ENCODE measurements around the gene ZBTB7C.

The ZBTB7C gene

DNA sequence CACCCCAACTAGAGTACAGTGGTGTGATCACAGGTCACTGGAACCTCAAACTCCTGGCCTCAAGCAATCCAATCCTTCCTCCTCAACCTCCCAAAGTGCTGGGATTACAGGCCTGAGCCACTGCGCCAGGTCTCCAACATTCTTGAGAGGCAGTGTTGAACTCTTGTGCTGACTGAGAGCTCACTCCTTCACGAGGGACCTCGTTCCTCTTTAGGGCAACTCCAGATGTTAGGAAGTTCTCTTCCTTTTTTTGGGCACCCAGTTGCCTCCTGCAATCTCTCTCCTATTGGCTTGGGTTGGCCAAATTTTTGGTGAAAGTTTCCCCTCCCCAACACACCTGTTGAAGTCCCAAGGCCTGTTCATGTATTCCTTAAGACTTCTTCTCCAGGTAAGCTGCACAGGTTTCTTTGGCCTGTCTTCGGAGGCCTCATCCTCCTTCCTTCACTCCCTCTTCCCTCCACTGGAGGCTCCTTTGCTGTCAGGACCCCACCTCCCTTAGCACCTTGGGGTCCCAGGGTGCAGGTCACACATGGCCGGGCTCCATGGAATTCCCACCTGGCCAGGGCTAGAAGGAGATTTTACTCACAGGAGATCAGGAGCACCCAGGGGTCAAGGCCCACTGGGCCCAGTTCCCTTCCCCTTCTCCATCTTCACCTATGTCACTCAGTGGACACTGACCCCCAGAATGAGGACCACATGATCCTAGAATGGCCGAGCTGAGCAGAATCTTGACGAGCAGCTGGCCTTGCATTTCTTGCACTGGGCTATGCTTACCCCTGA is 384.1 kb downstream of the ZBTB7C start:
- no peak for DNase-seq

DNA sequence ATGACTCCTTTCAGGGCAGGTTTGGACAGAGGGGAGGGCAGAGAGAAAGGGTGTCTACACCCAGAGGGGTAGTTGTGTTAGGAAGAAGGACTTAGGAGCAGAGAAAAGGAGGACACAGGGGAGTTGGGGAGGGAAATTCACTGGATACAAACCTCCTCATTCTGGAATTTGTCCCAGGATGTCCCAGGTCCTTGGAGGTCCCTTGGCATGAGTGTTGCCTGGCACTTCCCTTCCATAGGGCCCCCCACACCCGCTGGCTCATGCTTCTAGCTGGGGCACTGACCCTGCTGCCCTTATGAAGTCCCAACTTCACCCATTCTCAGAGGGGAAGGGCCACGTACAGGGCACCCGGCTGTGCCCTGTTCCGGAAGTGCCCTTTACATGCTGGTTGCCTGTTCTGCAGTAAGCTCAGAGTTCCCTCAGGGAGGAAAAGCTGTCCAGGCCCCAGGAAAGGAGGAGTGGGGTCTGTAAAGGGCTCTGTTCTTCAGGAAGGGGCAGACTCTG is 385.1 kb downstream of the ZBTB7C start:
- no peak for DNase-seq

DNA sequence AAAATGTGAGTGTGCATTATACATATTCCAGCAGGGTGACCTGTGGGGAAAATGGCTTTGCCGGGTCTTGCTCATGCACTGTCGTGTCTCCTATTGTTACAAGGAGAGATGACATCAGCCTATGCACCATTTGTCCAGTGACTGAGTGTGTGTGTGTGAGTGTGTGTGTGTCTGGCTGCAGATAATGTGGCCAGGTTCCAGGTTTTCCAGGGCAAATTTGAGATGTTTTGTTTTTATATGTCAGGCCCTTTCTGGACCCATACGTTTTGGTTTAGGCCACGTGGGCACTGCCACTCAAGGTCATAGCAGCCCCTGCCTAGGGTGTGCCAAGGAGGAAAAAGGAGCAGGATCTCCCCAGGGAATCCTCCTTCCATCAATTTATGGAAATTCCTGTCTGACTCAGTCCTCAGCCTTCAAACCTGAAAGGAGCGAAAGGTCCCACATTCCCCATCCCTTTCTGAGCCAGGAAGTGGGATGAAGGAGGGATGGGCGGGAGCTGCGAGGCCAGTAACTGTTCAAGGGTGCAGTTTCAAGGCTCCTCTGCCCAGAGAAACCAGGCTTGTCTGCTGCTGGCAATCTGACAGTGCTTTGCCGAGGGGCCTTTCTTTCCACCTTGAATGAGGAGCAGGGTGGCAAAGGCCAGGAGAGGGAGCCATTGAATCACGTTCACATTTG is 385.7 kb downstream of the ZBTB7C start:
- DNase-seq: no peak

DNA sequence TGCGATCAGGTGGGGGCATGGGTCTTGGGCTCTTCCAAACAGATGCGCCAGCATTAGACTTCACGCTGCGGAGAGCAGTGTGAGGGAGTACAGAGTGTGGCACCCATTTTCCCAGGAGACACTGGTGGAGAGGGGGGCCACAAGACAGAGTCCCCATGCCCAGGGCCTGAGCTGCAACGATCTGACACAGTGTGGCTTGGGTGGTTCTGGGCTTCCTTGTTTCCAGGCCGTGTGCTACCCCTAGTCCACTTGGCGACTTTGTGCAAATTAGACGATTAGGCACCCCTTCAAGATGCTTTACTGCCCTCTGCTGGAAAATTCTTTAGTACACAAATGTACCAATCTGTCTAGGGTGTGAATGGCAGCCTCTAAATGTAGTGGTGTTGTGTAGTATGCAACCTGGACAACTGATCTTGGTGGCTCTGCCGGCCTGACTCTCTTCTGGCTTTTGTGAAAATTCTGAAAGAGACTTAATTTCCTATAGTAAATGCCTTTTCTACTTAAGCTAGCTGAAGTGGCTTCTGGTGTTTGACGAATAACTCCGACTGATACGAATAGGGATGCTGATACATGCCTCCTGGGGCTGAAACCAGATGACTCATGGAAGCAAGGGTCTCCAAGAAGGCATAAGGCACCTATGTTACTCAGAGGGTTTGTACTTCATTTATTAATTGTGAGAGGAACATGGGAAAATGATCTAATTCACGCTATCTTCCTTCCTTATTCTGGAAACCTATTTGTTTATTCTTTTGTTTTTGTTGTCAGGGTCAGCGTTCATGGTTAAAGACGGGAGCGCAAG is 386.5 kb downstream of the ZBTB7C start:
- DNase-seq: no peak

DNA sequence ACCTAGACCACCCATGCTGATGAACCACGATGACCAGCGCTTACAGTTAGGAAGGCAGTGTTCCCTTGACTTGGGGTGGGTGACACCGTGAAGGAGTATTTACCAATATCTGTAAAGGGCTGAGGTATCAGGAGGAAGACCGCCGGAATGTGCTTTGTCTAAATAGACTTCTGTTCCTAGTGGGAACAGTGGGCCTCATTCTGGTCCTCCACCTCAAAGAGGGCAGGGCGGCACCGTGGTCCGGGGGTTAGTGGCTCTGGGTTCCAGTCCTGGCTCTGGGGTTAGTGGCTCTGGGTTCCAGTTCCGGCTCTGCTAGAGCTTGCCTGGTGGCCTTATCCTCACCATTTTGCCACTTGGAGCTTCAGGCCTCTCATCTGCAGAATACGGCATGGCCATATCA is 387.2 kb downstream of the ZBTB7C start:
- DNase-seq: no peak

DNA sequence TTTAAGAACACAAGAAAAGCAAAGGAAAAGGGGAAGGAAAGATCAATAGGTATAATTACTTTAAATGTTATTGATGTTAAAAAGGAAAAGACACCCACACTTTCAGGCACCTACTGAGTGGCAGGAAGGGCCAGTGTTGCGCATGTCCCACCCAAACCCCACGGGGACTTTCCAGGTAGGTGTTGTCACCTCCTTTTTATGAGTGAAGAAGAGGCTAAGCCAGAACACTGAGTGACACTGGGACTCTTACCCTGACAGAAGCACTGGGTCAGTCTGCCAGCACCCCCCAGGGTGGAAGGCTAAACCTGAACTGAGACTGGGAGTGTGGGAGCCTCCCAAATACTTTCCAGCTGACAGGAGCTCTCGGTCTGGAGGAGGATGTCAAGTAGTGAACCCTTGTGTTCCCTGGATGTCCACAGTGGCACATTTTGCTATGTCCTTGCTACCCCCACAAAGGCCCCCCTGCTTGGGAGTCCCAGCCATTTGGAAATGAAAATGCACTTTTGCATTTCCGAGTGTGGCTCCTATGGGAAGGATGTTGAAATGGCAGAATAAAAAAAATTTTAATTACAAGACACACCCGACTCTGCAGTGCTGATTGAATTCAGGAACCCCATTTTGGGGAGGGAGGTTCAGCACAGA is 387.8 kb downstream of the ZBTB7C start:
- DNase-seq: no peak

DNA sequence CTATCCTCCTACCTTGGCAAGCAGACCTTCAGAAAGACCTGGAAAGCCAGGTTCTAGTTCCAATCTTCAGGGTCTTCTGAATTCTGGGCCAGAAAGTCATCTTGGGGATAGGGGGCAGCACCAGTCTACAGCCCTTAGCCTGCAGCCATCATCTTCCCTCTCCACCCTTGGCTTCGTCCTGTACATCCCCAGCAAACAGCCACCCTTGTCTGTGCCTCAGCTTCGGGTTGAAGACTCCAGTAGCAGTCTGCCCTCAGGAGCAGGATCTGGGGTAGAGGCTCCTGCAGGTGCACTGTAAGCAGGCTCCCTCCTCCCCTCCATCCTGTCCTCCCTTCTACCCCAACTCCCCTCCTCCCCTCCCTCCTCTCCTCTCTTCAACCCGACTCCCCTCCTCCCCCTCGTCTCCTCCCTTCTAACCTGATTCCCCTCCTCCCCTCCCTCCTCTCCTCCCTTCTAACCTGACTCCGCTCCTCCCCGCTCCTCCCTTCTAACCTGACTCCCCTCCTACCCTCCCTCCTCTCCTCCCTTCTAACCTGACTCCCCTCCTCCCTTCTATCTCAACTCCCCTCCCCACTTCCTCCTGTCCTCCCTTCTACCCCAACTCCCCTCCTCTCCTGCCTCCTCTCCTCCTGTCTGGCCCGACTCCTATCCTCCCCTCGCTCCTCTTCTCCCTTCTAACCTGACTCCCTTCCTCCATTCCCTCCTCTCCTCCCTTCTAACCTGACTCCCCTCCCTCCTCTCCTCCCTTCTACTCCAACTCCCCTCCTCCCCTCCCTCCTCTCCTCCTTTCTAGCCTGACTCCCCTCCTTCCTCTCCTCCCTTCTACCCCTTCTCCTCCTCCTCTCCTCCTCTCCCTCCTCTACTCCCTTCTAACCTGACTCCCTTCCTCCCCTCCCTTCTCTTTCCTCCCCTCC is 388.6 kb downstream of the ZBTB7C start:
- DNase-seq: no peak

DNA sequence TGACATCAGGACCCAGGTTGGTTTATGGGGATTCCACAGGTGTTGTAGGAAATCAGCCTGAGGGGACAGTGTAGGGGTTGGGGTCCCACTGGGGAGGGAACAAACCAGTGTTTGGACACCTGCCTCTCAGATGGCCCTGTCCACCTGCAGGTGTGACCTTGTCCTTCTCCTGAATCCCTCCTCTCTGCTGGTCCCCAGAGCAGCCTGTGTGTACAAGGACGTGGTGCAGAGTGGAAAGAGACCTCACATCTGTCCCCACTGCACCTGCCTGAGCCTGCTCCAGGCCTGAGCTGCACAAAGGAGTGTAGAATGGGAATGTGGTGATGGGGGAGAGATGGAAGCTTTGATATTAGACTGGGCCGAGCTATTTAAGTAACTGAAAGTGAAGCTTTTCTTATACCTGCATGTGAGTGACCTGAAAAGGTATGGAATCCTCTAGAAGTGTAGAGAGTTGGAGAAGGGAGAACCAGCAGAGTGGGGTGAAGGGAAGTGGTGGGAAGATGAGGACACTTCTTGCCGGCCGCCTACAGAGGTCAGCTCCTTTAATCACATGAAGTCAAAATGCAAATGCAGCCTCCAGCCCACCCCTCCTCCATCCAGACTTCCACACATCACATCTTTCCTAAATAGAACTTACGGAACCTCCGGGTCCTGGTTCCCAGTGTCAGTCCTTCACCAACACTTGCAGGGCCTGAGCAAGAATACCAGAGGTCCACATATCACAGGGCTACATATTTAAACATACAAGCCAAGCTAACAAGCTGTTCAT is 389.4 kb downstream of the ZBTB7C start:
- DNase-seq: no peak

DNA sequence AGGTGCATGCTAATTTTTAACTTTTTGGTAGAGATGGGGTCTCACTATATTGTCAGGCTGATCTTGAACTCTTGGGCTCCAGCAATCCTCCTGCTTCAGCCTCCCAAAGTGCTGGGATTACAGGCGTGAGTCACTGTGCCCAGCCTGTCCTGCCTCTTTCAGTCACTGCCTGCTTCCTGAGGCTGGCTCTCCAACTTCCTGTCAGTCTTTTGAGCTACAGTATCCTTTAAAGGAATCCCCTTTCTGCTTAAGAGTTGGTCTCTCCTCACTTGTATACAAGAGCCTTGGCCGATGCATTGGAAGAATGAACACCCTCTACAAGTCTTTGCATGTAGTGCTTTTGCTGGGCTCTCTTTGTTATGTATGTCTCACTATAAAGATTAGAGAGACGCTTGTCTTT is 390.3 kb downstream of the ZBTB7C start:
- DNase-seq: no peak

DNA sequence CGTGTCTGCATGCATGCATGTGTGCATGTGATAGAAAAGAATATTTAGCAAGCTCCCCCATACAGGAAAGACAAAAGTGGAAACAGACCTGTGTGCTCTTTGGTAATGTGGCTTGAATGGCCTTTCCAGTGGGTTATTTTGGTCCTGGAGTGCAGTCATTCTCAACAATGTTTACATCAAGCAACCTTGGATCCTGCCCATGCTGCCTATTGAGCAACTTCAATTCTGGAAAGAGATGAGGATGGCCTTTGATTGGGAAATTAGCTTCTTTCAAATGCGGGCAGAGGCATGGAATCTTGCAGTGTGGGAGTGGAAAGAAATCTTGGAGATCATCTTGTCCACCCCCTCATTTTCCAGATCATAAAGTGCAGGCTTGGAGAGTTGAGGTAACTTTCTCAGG is 391.5 kb downstream of the ZBTB7C start:
- no peak for DNase-seq

DNA sequence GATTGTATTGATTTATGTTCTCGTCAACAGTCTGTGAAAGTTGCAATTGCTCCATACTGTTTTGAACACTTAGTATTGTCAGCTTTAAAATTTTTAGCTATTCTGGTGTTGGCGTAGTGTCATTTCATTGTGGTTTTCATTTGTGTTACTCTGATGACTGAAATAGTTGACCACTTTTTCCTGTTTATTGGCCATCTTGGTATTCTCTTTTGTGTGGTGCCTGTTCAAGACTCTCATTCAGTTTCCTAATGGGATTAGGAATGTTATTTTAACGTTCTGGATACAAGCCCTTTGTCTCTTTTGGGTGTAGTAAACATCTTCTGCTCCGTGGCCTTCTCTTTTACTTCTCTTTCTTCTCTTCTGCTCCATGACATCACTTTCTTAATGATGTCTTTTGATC is 396.0 kb downstream of the ZBTB7C start:
- DNase-seq: no peak

DNA sequence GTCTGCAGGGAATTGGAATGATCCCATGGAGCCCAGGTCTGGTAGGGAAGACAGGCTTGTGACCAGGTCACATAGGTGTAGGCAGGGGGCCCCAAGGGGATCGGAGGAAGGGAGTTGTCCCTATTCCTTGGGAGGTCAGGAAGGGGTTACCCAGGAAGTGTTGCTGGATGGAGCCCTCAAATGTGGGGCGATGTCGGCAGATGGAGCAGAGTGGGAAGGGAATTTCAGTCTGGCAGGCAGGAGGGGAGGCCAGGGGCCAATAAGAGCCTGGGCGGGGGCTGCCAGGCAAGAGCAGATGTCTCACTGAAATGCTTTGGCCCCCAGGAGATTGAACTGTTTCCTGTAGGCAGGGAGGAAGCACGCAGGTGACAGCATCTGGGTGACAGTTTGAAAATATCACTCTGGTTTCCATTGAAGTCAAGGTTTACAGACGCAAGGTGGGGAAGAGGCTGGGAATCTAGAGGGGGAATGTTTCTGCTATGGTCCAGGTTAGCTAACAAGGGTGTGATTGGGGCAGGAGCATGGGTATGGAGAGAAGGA is 397.2 kb downstream of the ZBTB7C start:
- no peak for DNase-seq

DNA sequence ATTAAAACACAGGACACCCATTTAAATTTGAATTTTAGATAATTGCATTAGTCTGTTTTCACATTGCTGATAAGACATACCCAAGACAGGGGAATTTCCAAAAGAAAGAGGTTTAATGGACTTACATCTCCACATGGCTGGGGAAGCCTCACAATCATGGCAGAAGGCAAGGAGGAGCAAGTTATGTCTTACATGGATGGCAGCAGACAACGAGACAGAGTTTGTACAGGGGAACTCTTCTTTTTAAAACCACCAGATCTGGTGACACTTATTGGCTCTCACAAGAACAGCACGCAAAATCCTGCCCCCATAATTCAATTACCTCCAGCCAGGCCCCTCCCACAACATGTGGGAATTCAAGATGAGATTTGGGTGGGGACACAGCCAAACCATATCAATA is 398.9 kb downstream of the ZBTB7C start:
- no peak for DNase-seq

DNA sequence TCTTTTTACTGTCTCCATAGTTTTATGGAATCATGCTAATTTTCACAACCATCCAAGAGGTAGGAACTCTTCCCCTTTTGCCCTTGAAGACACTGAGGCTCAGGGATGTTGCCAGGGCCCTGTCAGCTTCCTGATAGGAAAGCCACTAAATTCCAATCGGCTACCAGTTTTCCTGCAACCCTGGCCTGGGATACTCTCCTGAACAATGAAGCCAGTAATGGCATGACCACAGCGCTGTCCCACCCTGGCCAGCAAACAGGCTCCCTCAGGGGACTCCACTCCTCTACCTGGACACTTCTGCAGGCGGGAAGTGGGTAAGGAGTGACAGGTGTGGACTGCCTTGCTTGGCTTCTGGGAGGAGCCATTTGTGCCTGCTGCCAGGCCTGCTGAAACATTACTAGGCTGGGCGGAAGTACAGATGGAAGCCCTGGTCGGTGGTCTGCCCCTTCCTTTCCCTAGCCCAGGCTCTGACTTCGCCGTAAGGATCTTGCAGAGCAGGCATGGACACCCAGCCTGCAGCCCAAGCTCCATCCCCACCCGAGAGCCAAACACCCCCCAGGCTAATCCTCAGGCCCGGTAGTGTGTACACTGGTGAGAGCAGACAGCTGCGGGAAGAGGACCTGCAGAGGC is 400.0 kb downstream of the ZBTB7C start:
- DNase-seq: no peak

DNA sequence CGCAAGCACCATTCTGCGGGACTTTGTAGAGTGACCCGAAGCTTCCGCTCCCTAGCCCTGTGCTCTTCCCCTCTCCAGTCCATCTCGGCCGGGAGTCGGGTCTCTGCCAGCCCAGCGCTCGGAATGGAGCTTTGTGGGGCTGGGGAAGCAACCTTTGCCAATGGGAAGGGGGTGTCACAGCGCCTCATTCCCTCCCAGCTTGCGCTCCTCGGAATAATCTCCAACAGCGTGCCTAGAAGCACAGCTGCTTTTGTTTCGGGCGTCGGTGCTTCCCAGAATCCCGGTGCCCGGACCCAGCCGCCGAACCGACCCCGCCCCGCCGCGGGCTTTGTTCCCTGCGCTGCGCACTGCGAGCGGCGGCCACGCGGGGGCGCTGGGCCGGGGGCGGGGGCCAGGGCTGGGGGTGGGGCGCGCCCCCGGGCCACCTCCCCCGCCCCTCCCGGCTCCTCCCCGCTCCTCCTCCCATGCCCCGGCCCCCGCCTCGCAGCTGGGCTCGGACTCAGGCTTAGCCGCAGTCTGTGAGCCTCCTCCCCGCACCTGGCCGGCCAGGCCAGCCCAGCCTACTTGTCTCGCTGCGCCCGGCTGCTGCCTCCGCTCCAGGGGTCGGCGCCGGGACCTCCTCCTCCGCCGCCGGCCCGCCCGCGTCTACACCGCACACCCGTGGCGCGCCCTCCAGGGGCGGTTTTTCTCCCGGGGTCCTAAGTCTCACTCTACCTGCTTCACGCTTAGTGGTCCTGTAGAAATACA is 401.1 kb downstream of the ZBTB7C start:
- no peak for DNase-seq

DNA sequence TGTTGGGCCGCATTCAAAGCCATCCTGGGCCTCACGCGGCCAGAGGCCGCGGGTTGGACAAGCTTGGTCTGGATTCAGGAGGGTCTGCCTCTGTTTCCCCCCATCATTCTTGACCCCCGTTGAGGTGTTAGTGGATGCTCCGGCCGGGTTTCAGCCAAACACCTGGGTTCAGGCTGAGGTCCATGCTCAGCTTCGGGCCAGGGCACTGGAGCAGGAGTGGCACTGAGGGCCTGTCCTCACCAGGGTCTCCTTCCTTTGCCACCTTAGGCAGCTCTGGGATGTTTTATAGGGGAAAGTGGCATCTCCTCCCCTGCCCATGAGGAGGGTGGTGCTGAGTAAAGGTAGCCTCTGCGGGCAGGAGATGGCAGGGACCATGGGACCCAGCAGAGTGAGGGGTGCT is 401.8 kb downstream of the ZBTB7C start:
- no peak for DNase-seq

DNA sequence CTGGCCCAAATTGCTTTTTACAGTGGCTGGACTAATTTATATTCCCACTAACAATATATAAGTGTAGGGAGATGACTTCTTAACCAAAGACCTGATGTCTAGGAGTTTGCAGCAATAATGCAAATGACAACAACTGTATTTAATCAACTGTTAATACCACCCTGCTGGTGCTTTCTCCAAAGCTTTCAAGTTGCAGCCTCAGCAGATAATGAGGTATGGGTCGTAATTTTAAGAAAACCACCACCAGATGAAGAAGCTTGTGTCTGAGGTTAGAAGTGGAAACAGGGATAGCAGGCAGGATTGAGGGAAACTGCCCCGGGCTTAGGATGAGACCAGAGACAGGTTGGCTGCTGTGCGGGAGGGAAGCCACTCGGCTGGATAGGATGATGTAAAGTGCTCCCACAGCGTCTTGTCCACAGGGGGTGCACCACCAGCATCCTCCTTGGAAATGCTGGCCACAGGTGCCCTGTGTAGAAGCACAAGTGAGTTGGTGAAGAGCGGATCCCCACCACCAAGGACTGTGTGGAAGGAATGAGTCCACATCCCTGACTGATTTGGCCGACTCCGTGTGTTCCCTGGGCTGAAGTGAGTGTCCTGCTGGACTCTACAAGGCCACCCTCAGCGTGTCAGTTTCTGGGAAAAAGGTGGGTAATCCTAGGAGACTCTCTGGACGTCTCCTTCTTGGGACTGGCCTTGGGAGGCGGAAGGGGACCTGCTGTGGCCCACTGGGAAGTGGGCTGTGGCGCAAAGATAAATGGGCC is 402.6 kb downstream of the ZBTB7C start:
- no peak for DNase-seq

DNA sequence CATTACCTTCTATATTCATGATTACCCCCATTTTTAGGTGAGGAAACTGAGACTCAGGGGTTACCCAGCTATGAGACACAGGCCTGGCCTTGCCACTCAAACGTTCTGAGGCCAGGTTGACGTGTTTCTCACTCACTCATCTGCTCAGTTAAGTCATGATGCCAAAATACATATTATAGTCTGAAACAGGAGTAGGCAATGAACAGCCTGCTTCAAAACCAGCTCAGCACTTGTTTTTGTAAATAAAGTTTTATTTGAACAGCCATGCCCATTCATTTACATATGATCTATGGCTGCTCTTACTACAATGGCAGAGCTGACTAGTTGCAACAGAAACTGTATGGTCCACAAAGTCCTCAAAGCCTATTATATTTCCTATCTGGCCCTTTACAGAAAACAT is 404.6 kb downstream of the ZBTB7C start:
- DNase-seq: no peak

All from NCI-H1048 (cell line).